Gastrocnemius medialis (tissue), 4 donors: ENCODE results near the gene ETFB. TPM values are rescaled to one million over a fixed set of nuclear protein-coding genes. Genes with fewer than 3 reads are reported as not detected.

ENCODE experiments used
- ATAC-seq, 2 donors: fragments of 150-250 bp; one replicate each; pipeline ENCODE4 v1.9.1; 2016
- DNase-seq, 2 donors: peaks; one replicate each; pipeline ENCODE4 v3.0.0-alpha.2; 2019
- H3K27ac ChIP-seq, 4 donors: fragments of 200-600 bp; sonication (generic); 1 replicate in 1 of 4; 2 replicates in 3 of 4; pipeline ENCODE4 v1.5.1; 2016 to 2018; ENCODE audit warnings: mild to moderate bottlenecking in 2 of 4, moderate library complexity in 1 of 4
- H3K27me3 ChIP-seq, 3 donors: fragments of 200-600 bp; sonication (generic) in 2 of 3; 1 replicate in 1 of 3; 2 replicates in 2 of 3; pipeline versions ENCODE4 v1.5.1 to v1.6.0; 2016 to 2019; ENCODE audit warnings: mild to moderate bottlenecking in 1 of 3, moderate library complexity in 1 of 3
- H3K36me3 ChIP-seq, 2 donors: fragments of 200-600 bp; sonication (generic) in 1 of 2; one replicate each; pipeline ENCODE4 v1.5.1; 2017 to 2018
- H3K4me1 ChIP-seq, 2 donors: fragments of 200-600 bp; sonication (generic) in 1 of 2; one replicate each; pipeline ENCODE4 v1.5.1; 2016 to 2017; ENCODE audit warnings: mild to moderate bottlenecking in 2 of 2
- H3K4me3 ChIP-seq, 4 donors: fragments of 200-600 bp; sonication (generic) in 3 of 4; 1 replicate in 1 of 4; 2 replicates in 3 of 4; pipeline ENCODE4 v1.5.1; 2016 to 2019; ENCODE audit warnings: mild to moderate bottlenecking in 2 of 4
- H3K9me3 ChIP-seq, 3 donors: fragments of 200-600 bp; sonication (generic) in 2 of 3; 1 replicate in 1 of 3; 2 replicates in 2 of 3; pipeline ENCODE4 v1.5.1; 2016 to 2019
- CTCF ChIP-seq, 5 experiments: fragments of 450-650 bp in 3 of 5; fragments of 200-600 bp in 2 of 5; sonication (generic) in 2 of 5; IDR thresholded peaks in 4 of 5; conservative IDR thresholded peaks in 1 of 5; 1 replicate in 4 of 5; 2 replicates in 1 of 5; pipeline ENCODE4 v1.5.1; 2016 to 2019; ENCODE audit warnings: antibody characterized with exemption in 5 of 5, mild to moderate bottlenecking in 3 of 5, moderate library complexity in 3 of 5
- POLR2A ChIP-seq, 2 donors: fragments of 450-650 bp; IDR thresholded peaks; one replicate each; pipeline ENCODE4 v1.6.1; 2017; ENCODE audit warnings: antibody characterized with exemption in 2 of 2, mild to moderate bottlenecking in 2 of 2, moderate library complexity in 2 of 2
- in situ Hi-C, 4 donors: fragments of 200-750 bp; cut with MboI; loops; one replicate each; pipeline versions ENCODE4 v1.15.0 to v1.8.0; 2017; ENCODE audit warnings: low sequenced_read_pairs in 4 of 4
- intact Hi-C: fragments of 100-400 bp; cut with DNase I; formaldehyde crosslinking; loops from one replicate; pipeline ENCODE4 v1.15.1; 2023; ENCODE audit warnings: low total_unique reads
- total RNA-seq, 4 donors: library from RNA; depleted of rRNA; stranded (reverse); fragments of >200 nt; gene quantifications; one replicate each; pipeline versions ENCODE4 v1.1.0 to v1.2.3, GENCODE V29; 2016

The ETFB gene
- total RNA-seq, 4 donors from 2014 or later = 118 to 164 (median 141) TPM

DNA sequence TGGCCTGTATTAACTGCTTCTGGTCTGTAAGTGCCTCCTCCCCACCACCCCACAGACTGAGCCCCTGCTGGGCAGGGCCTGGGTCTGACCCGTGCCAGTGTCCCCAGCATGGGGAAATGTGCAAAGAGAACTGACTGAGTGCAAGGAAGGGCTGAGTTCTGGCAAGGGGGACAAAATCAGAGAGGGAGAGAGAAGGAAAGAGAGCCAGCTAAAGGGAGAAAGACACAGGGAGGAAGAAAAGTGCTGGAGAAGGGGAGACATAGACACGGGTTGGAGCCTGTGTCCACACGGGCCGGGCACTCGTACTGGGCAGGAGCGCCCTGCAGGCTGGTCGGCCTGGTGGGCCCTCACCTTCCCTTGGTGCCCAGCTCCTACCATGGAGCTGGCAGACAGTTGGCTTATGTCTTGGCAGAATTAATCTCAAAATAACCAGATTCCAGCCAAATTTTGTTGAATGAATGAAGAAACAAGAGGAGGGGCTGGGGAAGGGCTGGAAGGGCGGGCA lies 5.0 kb upstream of the ETFB start:
- no peaks in the 10 kb centered on the region for H3K4me1 ChIP-seq
- H3K27ac ChIP-seq = no peak overlapping the region
- no peaks in the 10 kb centered on the region for H3K27me3 ChIP-seq
- ATAC-seq (no peak), DNase-seq (no peak)
- no peaks in the 10 kb centered on the region for H3K9me3 ChIP-seq
- intact Hi-C loops = no loop called here
- no peaks in the 10 kb centered on the region for H3K36me3 ChIP-seq
- TF ChIP-seq POLR2A (IDR thresholded peaks at IDR 0.05) (no peak), CTCF (IDR thresholded peaks at IDR 0.05 in 4 of 5, conservative IDR thresholded peaks at IDR 0.05 in 1 of 5) (no peak)
- in situ Hi-C loops = no loop called here
- no peak overlapping the region for H3K4me3 ChIP-seq

DNA sequence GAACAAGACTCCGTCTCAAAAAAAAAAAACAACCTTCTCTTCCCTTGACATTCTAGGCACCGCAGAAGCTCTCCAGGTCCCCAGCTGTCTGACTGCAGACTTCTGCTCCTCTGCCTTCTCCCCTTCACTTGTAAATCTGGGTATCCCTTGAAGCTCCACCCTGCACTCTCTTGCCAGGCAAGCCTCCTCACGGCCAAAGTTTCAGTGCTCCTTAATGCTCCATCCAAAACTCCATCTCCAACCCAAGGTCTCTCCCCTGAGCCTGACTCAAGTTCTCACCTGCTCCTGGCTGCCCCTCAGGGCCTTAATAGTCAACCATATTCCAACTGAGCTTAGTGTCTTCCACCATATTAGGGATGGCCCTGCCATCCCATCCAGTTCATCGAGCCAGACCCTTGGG lies 4.0 kb upstream of the ETFB start:
- intact Hi-C loops (no loop called here), in situ Hi-C loops (no loop called here)
- no peak overlapping the region for H3K4me3 ChIP-seq
- no peak overlapping the region for H3K27ac ChIP-seq
- DNase-seq = no peak
- no peaks in the 10 kb centered on the region for H3K9me3 ChIP-seq
- H3K36me3 ChIP-seq = no peaks in the 10 kb centered on the region
- TF ChIP-seq CTCF (IDR thresholded peaks at IDR 0.05 in 4 of 5, conservative IDR thresholded peaks at IDR 0.05 in 1 of 5) (no peak), POLR2A (IDR thresholded peaks at IDR 0.05) (no peak)
- no peak for ATAC-seq
- H3K4me1 ChIP-seq = peaks cover 4% of the 10 kb centered on the region in 2 donors
- no peaks in the 10 kb centered on the region for H3K27me3 ChIP-seq

DNA sequence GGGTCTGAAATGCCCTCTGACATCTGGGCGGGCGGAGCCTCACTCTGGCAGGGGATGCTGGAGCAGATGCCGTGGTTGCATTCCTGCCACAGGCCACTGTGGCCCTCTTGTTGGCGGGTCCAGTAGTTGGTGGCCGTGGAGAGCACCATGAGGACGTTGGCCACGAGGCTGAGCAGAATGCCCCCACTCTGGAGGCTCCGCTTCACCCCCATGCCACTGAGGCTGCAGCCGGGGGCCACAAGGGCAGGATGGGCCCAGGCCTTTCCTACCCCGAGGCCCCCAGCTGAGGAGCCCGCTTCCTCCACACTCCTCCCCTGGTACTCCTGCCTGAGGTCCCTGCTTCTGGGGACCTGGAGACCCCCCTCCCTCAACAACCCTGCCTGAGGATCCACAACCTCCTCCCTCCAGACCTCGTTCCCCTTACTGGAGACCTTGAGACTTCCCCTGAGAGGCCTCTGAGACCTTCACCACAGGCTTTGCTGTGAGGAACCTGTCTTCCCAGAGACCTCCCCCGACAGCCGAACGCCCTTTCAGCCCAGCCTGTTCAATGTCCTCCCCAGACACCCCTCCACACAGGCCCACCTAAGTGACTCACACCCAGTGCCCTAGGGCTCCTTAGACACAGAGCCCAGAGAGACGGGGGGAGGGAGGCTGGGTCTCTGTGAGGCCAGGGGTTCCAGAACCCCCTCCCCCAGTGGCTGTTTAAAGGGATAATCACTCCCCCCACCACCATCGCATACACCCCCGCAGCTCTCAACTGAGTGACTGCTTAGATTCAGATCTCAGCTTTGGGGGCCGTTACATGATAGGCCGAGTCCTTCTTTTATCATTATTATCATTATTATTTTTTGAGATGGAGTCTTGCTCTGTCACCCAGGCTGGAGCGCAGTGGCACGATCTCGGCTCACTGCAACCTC lies 2.4 kb upstream of the ETFB start, which contains the start of gene CLDND2:
Gene CLDND2, minus strand, starts transcription at position 638 of the 917 bp plus-strand sequence. Its CDS starts 426 bp downstream, at position 212.
- Histone ChIP-seq H3K27ac (peak within 1 kb of the TSS; percentile 91 to 98 (median 94)), H3K4me1 (peaks cover 7 to 17% of the 10 kb centered on the region in 2 donors), H3K4me3 (peak within 1 kb of the TSS; percentile 88 to 95 (median 92)), H3K27me3 (no peaks in the 10 kb centered on the region), H3K36me3 (no peaks in the 10 kb centered on the region), H3K9me3 (no peaks in the 10 kb centered on the region)
- TF ChIP-seq CTCF (IDR thresholded peaks at IDR 0.05 in 4 of 5, conservative IDR thresholded peaks at IDR 0.05 in 1 of 5) (no peak), POLR2A (IDR thresholded peaks at IDR 0.05) (no peak)
- ATAC-seq (no peak), DNase-seq (no peak)
- intact Hi-C loops = loop anchor here (5.0 to 10.0 kb wide), 6 partner anchors 261 to 1601 kb away; partner anchors contain the start of genes AP2A1, ASPDH, CTU1 and JOSD2
- in situ Hi-C loops = no loop called here

DNA sequence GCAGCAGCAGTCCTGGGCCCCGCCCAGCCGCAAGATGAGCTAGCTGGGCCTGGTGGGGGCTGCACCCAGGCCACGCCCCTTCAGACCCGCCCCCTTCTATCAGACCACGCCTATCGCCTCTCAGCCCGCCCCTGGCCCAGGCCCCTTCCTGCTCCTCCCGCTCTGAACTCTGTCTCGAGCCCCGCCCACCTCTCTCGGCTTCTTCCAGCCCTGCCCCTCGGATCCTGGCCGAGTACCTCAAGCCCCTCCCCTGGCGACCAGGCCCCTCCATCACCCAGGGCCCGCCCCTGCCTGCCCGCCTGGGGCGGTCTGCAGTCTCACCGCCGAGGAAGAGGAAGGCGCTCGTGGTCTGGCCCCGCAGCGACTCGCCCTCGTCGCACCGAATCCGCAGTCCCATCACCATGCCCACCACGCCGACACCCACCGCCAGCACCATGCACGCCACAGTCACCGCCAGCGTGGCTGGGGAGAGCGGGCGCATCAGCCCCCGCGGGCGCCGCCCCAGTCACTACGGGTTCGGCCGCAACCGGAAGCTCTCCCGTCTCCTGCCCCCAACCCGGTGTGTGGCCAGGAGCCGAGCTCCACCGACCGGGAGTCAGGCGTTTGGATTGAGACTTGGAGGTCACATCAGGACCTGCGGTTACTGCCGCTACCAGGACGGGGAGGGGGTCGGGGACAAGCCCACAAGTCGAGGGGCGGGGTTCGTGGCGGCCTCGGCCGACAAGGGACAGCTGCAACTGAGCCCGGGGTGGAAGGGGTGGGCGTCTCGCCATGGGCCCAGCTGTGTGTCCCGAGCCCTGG lies 1.6 kb upstream of the ETFB start:
- Histone ChIP-seq H3K4me1 (peaks cover 8 to 19% of the 10 kb centered on the region in 2 donors), H3K4me3 (peak overlapping the region; percentile 88 to 95 (median 92)), H3K9me3 (no peaks in the 10 kb centered on the region), H3K27ac (peak overlapping the region; percentile 91 to 98 (median 94)), H3K36me3 (no peaks in the 10 kb centered on the region), H3K27me3 (no peaks in the 10 kb centered on the region)
- TF ChIP-seq CTCF (IDR thresholded peaks at IDR 0.05 in 4 of 5, conservative IDR thresholded peaks at IDR 0.05 in 1 of 5) = no peak
- TF ChIP-seq POLR2A (IDR thresholded peaks at IDR 0.05) = no peak
- DNase-seq (peak; percentile 96 to 98), ATAC-seq (peak; percentile 64 to 71)
- intact Hi-C loops (loop anchor here (1.0 to 10.0 kb wide), 9 partner anchors 28 to 1600 kb away; partner anchors contain the start of genes AP2A1, ASPDH, CTU1 and JOSD2), in situ Hi-C loops (no loop called here)
